Measurements from ENCODE around the gene MDFI. TPM values are rescaled to one million over a fixed set of nuclear protein-coding genes. Genes with fewer than 3 reads are reported as not detected.

The MDFI gene
- polyA plus RNA-seq, 1 experiment, result 0.19 TPM

GRCh38 chr6:41667195-41667594, 28.9 kb downstream of the MDFI start:
- TF ChIP-seq CTCF (IDR thresholded peaks at IDR 0.05; ENCODE audit: low read depth, low read length), result no peak
- DNase-seq (ENCODE audit: low read depth, low spot score), result no peak
- peaks cover 35% of the 10 kb centered on the region for H3K27me3 ChIP-seq (ENCODE audit: control insufficient read depth, insufficient read depth, low read length)
- H3K9me3 ChIP-seq (ENCODE audit: control insufficient read depth, insufficient read depth, low read length), result no peaks in the 10 kb centered on the region
- H3K4me3 ChIP-seq (ENCODE audit: low read depth, low read length), result no peak overlapping the region
- ChIA-PET POLR2A (no interaction called here), CTCF (no interaction called here)
- no peak overlapping the region for H3K27ac ChIP-seq (ENCODE audit: low read depth, low read length)

GRCh38 chr6:41668968-41669367, 30.7 kb downstream of the MDFI start:
- CTCF ChIA-PET, result interaction anchor here (0.6 to 1.7 kb wide), 2 partner anchors 13 to 300 kb away, joined by 4 read pairs; no protein-coding TSS in a partner anchor
- POLR2A ChIA-PET, result no interaction called here

GRCh38 chr6:41670703-41671360, 32.6 kb downstream of the MDFI start:
- CTCF ChIA-PET, result interaction anchor here (0.7 kb wide), 1 partner anchor 11 kb away, joined by 4 read pairs; no protein-coding TSS in a partner anchor
- H3K4me3 ChIP-seq (ENCODE audit: low read depth, low read length), result no peak overlapping the region
- TF ChIP-seq CTCF (IDR thresholded peaks at IDR 0.05; ENCODE audit: low read depth, low read length), result no peak
- POLR2A ChIA-PET, result no interaction called here
- peaks cover 33% of the 10 kb centered on the region for H3K27me3 ChIP-seq (ENCODE audit: control insufficient read depth, insufficient read depth, low read length)
- H3K9me3 ChIP-seq (ENCODE audit: control insufficient read depth, insufficient read depth, low read length), result no peaks in the 10 kb centered on the region
- no peak for DNase-seq (ENCODE audit: low read depth, low spot score)
- H3K27ac ChIP-seq (ENCODE audit: low read depth, low read length), result no peak overlapping the region

More at GRCh38 chr6:41668968-41669367, 30.7 kb downstream of the MDFI start:
- H3K9me3 ChIP-seq (ENCODE audit: control insufficient read depth, insufficient read depth, low read length), result no peaks in the 10 kb centered on the region
- no peak for TF ChIP-seq CTCF (IDR thresholded peaks at IDR 0.05; ENCODE audit: low read depth, low read length)
- no peak for DNase-seq (ENCODE audit: low read depth, low spot score)
- H3K27ac ChIP-seq (ENCODE audit: low read depth, low read length), result no peak overlapping the region
- H3K27me3 ChIP-seq (ENCODE audit: control insufficient read depth, insufficient read depth, low read length), result peaks cover 34% of the 10 kb centered on the region
- H3K4me3 ChIP-seq (ENCODE audit: low read depth, low read length), result no peak overlapping the region

- ChIA-PET CTCF (interaction anchor here (0.7 kb wide), 1 partner anchor 10 kb away, joined by 4 read pairs; no protein-coding TSS in a partner anchor), POLR2A (no interaction called here)
- no peak for TF ChIP-seq CTCF (IDR thresholded peaks at IDR 0.05; ENCODE audit: low read depth, low read length)
- Histone ChIP-seq H3K4me3 (ENCODE audit: low read depth, low read length) (no peak overlapping the region), H3K27ac (ENCODE audit: low read depth, low read length) (no peak overlapping the region), H3K9me3 (ENCODE audit: control insufficient read depth, insufficient read depth, low read length) (no peaks in the 10 kb centered on the region), H3K27me3 (ENCODE audit: control insufficient read depth, insufficient read depth, low read length) (peaks cover 33% of the 10 kb centered on the region)
- no peak for DNase-seq (ENCODE audit: low read depth, low spot score)
Measured at GRCh38 chr6:41671376-41671775, 33.1 kb downstream of the MDFI start.

- no peak for TF ChIP-seq CTCF (IDR thresholded peaks at IDR 0.05; ENCODE audit: low read depth, low read length)
- ChIA-PET POLR2A (no interaction called here), CTCF (no interaction called here)
Measured at GRCh38 chr6:41672016-41672415, 33.7 kb downstream of the MDFI start.

More at GRCh38 chr6:41672016-41672415, 33.7 kb downstream of the MDFI start:
- H3K9me3 ChIP-seq (ENCODE audit: control insufficient read depth, insufficient read depth, low read length), result no peaks in the 10 kb centered on the region
- no peak overlapping the region for H3K27ac ChIP-seq (ENCODE audit: low read depth, low read length)
- peaks cover 40% of the 10 kb centered on the region for H3K27me3 ChIP-seq (ENCODE audit: control insufficient read depth, insufficient read depth, low read length)
- DNase-seq (ENCODE audit: low read depth, low spot score), result no peak
- no peak overlapping the region for H3K4me3 ChIP-seq (ENCODE audit: low read depth, low read length)

All from AG04450 (cell line).